SK-N-MC (cell line): ENCODE data around the gene PTGES.

Source experiments
- EZH2 ChIP-seq: fragments of 200-600 bp; sonication (generic); IDR thresholded peaks from one replicate; pipeline ENCODE4 v1.6.1; 2017; ENCODE audit warnings: antibody characterized with exemption
- FOXP2 ChIP-seq: optimal IDR thresholded peaks from 2 replicates; pipeline ENCODE3; 2011; ENCODE audit warnings: mild to moderate bottlenecking, moderate library complexity; ENCODE audit not compliant: insufficient read depth; ENCODE audit errors: extremely low read length, control extremely low read depth
- POLR2AphosphoS5 ChIP-seq: IDR thresholded peaks from 2 replicates; pipeline ENCODE4 v1.6.1; 2012; ENCODE audit warnings: mild to moderate bottlenecking, low read depth, low read length, borderline replicate concordance

DNA sequence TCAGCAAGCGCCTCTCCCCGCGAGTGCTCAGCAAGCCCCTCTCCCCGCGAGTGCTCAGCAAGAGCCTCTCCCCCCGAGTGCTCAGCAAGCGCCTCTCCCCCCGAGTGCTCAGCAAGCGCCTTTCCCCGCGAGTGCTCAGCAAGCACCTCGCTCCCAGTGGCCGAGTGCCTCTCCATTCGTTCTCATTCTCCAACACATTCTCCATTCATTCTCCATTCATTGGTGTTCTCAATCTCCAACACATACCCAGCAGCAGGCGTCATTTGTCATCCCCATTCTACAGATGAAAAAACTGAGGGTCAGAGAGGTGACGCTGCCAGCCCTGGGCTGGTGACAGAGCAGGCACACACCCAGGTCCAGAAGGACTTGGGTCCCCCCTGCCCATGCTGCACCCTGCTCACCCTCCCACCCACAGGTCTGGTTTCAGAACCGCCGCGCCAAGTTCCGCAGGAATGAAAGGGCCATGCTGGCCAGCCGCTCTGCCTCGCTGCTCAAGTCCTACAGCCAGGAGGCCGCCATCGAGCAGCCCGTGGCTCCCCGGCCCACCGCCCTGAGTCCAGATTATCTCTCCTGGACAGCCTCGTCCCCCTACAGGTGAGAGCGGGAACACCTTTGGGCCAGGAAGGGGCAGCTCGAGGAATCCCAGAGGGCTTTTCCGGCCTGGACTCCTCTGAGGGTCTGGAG is 32.5 kb downstream of the PTGES start:
- TF ChIP-seq EZH2 (no peak), POLR2AphosphoS5 (no peak), FOXP2 (no peak)
